Measurements from ENCODE around the gene HDAC10.

DNA sequence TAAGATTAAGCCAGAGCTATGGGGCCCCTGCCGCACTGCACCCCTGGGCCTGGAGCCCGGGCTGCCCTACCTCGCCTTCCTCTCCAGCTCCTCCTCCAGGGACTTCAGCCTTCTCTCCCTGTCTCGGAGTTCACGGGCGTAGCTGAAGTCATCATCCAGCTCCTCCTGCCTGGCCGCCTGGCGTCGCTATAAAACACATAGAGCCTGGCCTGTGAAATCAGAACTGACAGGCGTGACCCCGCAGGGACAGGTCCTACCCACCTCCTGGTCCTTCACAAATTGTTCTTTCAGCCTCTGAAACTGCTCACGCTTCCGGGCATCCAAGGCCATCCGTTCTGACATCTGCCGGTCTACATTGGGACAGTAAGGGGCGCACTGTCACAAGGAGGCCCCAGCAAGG is 27.0 kb downstream of the HDAC10 start:
- TF ChIP-seq RFX5 (IDR thresholded peaks at IDR 0.05; ENCODE audit: low read length) (no peak), EP300 (IDR thresholded peaks at IDR 0.05; ENCODE audit: borderline replicate concordance in 1 of 2, low read depth in 1 of 2, low read length in 1 of 2) (no peak), EZH2phosphoT487 (IDR thresholded peaks at IDR 0.05; ENCODE audit: borderline replicate concordance, low read depth) (no peak), JUND (IDR thresholded peaks at IDR 0.05) (no peak)
- TF ChIP-seq, protein P1, sequence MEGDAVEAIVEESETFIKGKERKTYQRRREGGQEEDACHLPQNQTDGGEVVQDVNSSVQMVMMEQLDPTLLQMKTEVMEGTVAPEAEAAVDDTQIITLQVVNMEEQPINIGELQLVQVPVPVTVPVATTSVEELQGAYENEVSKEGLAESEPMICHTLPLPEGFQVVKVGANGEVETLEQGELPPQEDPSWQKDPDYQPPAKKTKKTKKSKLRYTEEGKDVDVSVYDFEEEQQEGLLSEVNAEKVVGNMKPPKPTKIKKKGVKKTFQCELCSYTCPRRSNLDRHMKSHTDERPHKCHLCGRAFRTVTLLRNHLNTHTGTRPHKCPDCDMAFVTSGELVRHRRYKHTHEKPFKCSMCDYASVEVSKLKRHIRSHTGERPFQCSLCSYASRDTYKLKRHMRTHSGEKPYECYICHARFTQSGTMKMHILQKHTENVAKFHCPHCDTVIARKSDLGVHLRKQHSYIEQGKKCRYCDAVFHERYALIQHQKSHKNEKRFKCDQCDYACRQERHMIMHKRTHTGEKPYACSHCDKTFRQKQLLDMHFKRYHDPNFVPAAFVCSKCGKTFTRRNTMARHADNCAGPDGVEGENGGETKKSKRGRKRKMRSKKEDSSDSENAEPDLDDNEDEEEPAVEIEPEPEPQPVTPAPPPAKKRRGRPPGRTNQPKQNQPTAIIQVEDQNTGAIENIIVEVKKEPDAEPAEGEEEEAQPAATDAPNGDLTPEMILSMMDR (IDR thresholded peaks at IDR 0.05) = no peak
- TF ChIP-seq, protein P2, sequence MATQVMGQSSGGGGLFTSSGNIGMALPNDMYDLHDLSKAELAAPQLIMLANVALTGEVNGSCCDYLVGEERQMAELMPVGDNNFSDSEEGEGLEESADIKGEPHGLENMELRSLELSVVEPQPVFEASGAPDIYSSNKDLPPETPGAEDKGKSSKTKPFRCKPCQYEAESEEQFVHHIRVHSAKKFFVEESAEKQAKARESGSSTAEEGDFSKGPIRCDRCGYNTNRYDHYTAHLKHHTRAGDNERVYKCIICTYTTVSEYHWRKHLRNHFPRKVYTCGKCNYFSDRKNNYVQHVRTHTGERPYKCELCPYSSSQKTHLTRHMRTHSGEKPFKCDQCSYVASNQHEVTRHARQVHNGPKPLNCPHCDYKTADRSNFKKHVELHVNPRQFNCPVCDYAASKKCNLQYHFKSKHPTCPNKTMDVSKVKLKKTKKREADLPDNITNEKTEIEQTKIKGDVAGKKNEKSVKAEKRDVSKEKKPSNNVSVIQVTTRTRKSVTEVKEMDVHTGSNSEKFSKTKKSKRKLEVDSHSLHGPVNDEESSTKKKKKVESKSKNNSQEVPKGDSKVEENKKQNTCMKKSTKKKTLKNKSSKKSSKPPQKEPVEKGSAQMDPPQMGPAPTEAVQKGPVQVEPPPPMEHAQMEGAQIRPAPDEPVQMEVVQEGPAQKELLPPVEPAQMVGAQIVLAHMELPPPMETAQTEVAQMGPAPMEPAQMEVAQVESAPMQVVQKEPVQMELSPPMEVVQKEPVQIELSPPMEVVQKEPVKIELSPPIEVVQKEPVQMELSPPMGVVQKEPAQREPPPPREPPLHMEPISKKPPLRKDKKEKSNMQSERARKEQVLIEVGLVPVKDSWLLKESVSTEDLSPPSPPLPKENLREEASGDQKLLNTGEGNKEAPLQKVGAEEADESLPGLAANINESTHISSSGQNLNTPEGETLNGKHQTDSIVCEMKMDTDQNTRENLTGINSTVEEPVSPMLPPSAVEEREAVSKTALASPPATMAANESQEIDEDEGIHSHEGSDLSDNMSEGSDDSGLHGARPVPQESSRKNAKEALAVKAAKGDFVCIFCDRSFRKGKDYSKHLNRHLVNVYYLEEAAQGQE (IDR thresholded peaks at IDR 0.05; ENCODE audit: low read depth, low read length) = no peak
